GM03348 (cell line): Measurements from ENCODE around the gene NGEF.
A peak's percentile ranks its signal among the peaks of the same experiment; 100 is the strongest.
"Not testable (repeated sequence)": the region's sequence is repeated elsewhere in the genome, so short reads cannot be mapped to it uniquely, and the experiment has no call there.

Experiments
- DNase-seq: peaks from one replicate; pipeline ENCODE4 v3.0.0; 2012; ENCODE audit warnings: low spot score

NGEF gene, protein sequence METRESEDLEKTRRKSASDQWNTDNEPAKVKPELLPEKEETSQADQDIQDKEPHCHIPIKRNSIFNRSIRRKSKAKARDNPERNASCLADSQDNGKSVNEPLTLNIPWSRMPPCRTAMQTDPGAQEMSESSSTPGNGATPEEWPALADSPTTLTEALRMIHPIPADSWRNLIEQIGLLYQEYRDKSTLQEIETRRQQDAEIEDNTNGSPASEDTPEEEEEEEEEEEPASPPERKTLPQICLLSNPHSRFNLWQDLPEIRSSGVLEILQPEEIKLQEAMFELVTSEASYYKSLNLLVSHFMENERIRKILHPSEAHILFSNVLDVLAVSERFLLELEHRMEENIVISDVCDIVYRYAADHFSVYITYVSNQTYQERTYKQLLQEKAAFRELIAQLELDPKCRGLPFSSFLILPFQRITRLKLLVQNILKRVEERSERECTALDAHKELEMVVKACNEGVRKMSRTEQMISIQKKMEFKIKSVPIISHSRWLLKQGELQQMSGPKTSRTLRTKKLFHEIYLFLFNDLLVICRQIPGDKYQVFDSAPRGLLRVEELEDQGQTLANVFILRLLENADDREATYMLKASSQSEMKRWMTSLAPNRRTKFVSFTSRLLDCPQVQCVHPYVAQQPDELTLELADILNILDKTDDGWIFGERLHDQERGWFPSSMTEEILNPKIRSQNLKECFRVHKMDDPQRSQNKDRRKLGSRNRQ

DNA sequence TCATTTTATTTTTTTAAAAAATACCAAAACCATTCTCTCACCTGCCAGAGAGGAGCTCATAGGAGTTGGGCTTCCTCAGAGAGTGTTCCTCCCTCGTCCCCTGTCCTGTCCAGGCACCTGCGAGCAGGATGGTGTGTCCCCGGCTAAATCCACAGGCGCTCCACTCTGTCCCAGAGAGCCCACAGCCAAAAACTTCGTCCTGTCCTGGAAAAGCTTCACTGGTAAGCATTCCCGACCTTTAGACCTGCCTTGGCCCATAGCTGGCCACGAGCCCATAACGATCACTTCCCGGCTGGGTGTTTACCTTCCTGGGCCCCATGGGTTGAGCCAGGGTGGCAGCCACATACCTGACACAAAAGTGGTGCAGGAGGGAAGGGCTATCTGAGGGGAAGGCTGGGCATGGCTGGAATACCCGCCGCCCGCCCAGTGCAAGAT lies at the start of gene NGEF:
Gene NGEF (minus strand): TSS at position 230 of the 435 bp plus-strand sequence. CDS start 38,366 bp downstream, outside the sequence.
- no peak for DNase-seq

DNA sequence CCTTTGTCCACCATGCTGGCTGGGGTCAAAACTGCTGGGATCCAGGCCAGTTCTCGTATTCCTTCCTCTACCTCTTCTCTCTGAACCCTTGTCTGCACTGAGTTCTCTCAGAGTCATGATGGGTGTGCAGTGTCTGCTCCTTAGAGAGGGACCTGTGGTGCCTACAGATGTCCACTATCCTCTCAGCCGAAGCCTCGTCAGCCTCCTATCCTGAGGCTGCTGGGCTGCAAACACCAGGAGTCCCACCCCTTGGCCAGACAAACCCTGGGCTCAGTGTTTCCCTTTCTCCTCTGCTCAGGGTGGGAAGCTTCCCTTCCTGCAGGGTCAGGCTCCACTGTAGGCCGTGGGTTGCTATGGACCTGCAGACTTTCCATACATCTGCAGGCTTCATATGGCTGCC lies 49.4 kb upstream of the NGEF start:
- DNase-seq: no peak

DNA sequence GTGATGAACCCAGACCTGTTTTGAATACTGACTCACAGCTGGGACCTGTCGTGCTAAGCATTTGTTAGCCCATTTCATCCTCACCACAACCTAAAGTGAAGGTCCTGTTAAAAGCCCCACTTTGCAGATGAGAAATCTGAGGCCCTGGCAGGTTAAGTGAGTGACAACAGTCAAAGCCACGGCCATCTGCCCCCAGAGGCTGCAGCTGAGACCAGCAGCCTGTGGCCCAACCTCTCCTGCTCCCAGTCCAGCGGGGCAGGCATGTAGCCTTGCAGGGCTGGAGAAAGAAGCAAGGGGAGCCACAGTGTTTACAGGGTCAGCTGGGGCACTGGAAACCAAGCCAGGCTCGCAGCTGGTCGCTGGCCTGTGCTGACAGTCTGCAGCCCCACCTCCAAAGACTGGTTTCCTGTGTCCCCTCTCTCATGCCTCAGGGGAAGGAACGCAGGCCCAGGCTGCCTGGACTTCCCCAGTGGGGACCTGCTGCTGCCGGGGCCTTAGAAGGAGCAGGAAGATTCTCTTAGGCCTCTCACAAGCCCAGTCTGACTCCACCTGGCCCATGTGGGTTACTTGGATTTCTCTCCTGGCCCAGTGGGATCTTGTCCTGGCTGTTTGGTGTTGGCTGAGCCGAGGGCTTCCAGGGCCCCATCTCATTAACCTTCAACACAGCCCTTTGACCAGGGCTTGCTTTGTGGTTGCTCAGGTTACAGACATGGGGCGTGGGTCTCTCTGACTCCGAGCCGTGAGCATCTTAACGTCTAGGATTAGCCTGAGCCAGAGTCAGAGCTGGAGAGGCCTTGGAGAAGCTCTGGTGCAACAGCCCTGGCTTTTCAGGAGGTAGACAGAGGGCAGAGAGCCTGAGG lies 48.8 kb upstream of the NGEF start:
- no peak for DNase-seq

DNA sequence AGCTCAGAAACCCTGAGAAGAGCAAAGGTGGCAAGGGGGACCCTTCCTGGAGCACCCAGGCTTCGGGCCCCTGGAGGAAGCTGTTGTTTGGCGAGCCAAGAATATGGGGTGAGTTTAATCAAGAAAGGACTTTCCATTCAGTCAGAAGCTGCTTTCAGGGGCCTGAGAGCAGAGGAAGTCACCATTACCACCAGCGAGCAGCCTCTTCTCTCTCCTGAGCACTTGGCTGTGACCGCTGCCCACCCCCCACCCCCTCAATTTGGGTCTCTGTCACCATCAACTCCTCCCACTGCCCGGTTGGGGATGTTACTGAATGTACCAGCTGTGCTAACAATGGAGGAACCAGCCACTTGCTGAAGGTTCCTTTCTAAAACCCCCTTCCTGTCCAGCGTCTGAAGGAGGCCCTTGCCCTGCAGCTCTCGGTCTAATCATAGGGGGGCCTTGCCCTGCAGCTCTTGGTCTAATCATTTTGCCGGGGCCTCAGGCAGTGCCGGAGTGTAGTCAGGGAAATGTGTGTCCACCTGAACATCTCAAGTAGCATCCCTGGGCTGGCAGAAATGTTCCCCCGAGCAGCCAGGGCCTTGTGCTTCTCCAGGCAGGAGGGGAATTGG lies 48.0 kb upstream of the NGEF start:
- no peak for DNase-seq

DNA sequence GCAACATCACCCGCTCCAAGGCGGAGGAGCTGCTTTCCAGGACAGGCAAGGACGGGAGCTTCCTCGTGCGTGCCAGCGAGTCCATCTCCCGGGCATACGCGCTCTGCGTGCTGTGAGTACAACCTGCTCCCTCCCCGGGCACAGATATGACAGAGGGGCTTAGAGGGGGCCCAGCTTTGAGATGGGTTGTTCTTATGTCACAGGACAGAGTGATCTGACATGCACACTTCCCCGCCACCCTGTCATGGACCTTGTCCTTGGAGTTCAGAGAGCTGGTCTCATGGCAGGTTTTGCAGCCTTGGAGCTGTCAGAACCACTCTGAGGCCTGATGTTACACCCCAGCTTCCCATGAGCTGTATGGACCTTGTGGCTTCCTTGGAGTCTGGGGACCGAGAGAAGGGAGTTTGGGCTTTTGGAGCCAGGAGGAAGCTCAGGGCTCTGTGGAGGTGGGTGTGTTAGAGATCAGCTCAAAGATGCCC lies 47.5 kb upstream of the NGEF start:
- DNase-seq: no peak

DNA sequence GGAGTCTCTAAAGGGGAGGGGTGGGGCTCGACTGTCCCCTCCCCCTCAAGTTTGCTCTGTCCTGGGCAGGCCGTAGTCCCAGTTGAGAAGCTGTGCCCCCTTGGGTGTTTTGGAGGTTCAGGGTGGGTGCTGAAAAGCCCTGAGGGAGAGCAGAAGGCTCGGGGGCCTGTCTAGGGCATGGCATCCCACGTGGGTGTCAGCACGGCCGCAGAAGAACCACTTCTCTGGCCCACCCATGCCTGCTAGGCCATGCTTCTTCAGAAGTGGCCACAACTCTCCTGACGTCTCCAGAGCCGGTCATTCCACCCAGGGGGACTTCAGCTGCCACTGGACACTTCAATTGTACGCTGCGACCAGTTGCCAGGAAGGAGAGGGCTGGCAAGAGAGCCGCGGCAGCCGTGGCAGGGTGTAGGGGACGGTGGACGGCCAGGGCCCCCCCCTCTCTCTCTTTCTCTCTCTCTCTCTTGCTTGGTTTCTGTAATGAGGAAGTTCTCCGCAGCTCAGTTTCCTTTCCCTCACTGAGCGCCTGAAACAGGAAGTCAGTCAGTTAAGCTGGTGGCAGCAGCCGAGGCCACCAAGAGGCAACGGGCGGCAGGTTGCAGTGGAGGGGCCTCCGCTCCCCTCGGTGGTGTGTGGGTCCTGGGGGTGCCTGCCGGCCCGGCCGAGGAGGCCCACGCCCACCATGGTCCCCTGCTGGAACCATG lies 46.9 kb upstream of the NGEF start, which contains the start of gene INPP5D:
Gene INPP5D (plus strand): TSS at position 546 of the 704 bp plus-strand sequence. CDS start 137 bp downstream, at position 683.
- DNase-seq: no peak

DNA sequence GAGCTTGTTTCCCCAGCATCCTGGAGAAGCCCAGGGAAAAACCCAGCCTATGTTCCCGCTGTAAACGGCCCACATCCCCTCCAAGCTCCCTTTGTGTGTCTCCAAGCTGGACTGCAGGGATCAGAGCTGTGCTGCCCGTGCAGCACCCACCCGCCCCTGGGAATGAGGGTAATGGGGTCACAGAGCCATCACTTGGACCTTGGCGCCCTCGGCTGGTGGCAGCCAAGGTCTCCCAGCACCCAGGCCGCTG lies 46.4 kb upstream of the NGEF start:
- no peak for DNase-seq

DNA sequence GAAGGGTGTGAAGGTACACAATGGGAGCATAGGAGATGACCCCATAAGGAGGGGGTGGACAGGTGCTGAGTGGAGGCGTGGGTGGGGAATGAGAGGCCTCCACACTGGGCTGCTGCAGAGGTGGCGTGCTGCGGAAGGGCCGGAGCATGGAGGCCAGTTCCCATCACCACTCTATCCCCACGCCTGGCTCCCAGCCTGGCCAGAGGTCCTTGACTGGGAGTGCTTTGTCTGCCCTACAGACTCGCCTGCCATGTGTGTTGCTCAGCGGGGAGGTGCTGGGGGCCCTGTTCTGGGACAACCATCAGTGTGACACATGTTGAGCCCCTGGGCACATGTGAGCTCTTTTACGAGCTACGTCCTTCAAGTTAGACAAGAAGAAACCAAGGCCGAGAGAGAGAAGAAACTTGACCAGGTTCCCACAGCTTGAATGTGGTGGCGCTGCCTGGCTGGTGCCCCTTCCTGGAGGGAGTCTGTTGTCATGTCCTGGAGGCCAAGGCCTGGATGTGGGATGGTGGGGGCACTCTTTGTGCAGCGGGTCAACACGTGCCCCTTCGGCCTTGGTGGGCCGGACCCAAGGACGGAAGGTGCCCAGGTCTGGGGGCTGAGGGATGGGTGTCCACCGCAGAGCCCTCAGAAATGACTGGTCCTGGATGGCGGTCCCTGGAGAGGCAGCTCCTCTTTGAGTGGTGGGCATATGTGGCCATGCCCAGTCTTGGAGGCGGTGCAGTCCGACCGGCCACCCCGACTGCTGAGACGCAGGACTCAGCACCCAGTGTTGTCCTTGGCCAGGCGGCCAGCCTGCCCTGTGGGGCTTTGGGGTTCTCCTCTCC lies 45.9 kb upstream of the NGEF start:
- DNase-seq: no peak

DNA sequence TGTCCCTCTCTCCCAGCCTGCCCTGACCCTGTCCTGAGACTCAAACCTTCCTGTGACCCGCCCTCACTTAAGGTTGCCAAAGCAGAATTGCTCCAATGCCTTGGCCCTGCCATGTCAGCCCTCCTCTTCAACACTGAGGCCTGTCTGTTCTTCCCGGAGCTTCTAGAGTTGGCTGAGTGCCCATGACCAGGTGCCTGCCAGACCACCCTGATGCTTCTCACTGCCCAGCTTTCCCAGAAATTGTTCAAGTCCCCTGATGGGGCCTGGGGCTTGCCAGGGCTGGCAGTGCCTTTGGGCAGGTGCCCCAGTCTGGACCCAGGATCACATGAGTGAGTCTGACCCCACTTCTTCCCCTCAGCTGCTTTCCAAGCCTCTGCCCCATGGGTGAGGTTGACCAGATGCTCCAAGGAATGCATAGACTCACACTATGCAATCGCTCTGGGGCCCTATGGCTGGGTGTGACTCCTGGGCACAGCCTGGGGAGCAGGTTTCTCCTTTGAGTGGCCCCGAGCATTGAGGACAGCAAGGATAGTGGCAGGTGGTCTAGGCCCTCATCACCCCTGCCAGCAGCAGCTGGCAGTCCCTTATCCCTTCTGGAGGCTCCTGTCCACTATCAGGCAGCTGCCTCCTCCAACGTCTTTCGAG lies 44.0 kb upstream of the NGEF start:
- DNase-seq: no peak

DNA sequence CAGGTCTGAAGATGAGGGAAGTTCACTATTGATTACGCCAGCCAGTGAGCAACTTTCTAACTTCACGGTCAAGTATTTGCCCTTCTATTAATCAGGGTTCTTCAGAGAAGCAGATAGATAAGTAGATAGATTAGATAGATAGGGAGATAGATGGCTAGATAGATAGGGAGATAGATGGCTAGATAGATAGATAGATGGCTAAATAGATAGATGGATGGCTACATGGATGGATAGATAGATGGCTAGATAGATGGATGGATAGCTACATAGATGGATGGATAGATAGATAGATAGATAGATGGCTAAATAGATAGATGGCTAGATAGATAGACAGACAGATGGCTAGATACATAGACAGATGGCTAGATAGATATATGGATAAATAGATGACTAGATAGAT lies 42.3 kb upstream of the NGEF start:
- no peak for DNase-seq

DNA sequence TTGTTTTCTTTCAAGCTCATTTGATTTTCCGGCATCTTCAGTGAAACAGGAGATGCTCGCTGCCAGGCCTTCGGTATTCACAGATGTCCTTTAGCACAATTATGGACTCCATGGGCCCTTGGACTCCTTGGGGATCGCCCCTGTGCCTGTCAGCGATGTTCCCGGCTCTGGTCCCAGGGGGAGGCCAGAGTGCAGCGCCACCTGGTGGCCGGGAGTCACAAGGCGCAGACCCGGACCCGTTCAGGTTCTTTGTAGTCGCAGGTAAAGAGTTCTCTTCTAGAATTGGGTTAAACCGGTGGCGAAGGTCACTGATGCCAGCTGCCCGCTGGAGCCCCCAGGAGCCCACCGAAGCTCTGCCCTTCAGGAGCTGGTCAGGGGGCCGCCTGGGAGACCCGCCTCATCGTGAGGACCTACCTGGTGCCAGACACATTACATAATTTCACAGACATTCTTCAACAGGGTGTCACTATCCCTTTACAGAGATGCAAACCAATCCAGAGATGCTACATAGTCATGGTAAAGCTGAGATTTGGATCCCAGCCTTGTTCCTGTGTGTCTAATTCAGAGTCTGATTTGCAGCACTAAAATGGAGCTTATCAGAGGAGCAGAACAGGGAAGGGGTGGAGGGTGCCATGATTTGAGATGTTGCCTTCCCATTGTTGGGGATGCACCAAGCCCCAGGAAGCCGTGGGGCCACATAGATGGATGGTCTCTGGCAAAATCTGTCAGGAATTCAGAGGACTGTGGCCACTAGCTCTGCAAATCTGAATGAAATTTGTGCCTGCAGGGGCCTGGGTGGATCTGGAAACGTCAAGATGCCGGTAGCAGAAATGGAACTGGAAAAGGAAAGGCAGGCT lies 41.1 kb upstream of the NGEF start:
- DNase-seq: peak; percentile 86

DNA sequence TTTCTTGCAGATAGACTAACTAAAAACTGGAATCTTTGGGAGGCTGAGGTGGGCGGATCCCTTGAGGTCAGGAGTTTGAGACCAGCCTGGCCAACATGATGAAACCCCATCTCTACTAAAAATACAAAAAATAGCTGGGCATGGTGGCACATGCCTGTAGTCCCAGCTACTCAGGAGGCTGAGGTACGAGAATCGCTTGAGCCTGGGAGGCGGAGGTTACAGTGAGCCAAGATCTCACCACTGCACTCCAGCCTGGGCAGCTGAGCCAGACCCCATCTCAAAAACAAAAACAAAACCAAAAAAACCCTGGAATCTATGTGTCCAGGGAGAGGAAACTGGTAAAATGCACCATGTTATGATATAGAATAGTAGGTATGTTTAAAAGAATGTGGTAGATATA lies 39.5 kb upstream of the NGEF start:
- not testable (repeated sequence) for DNase-seq

DNA sequence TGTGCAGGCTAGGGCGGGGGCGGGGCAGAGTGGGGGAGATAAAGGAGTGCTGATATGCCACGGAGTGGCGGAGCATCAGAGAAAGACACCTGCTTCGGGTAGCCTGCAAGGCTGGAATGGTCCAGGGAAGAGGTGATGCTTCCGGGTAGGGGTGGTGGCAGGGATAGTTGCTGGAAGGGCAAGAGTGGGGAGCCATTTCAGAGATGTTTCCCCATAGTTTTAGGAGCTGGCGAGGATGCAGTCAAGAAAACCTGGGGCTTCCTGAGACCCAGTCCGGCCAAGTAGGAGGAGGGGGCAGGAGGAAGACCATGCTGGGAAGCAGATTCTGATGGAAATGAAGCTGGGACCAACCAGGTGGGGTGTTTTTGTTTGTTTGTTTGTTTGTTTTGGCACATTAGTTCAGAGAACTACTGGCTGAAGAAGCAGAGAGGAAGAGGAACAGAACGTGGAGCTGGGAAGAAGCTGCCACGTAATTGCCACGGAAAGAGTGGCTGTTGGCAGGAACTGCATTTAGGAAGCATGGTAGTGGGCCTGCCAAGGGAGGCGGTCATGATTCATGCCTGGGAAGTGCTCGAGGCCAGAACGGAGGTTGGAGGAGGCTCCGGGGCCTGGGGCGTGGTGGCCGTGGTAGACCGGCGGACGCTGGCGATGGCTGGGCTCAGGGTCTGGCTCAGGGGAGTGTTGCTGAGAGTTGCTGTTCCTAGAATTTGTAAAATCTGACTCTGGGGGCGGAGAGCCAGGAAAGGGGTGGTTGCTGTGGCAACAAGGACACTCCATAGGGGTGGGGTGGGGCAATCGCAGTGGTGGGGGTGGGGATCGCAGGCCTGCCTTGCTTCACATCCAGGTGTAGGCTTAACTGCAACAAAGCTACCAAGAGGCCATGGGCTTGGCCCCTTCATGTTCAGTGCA lies 38.4 kb upstream of the NGEF start:
- peak; percentile 71 for DNase-seq

DNA sequence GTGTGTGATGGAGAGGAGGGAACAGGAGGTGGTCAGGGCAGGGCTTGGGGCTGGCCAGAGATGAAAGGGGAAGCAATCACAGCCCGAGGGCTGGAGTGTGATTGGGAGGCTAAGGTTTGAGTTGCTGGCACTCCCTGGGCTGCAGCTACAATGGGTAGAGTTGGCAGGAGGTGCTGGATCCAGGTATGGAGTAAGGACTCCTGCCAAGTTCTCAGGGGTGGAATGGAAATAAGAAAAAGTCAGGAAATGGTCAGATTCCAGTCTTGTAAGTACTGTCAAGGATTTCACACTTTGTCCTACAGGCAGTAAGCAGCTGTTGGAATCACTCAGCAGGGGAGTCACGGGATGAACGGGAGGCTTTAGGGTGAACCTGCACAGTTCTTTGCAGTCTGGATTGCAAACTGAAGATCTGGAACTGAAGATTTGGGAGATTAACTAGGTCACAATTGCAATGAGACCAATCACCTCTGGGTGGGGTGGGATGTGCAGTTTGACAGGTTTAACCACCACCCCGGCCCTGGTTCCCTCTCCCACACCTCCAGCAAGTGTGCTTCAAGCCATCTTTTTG lies 36.2 kb upstream of the NGEF start:
- no peak for DNase-seq

DNA sequence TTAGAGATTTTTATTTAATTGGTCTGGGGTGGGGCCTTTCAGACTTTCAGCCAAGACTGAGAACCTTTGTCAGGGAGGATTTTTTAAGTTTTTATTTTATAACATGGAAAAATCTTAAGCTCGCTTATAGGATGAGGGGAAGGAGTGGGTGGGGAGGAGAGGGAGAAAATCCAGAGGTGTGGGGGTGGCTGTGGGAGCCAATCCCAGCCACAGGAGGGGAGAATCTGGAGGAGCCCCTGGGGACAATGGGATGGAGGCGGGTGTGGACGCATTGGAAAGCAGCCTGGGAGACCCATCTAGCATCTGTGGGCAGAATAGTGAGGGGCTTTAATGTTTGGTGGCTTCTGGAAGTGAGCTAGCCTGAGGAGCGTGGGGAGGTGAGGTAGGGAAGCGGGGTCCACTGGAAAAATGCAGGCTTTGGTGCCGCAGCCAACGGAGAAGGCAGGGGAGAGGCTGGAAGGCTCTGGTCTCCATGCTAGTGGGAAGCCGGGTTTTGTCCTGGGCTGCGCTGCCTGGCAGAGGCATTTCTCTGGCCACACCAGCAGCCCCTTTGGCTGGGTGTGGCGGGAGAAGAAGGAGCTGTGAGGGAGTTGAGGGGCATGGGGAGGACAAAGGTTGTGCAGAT lies 35.6 kb upstream of the NGEF start:
- no peak for DNase-seq

DNA sequence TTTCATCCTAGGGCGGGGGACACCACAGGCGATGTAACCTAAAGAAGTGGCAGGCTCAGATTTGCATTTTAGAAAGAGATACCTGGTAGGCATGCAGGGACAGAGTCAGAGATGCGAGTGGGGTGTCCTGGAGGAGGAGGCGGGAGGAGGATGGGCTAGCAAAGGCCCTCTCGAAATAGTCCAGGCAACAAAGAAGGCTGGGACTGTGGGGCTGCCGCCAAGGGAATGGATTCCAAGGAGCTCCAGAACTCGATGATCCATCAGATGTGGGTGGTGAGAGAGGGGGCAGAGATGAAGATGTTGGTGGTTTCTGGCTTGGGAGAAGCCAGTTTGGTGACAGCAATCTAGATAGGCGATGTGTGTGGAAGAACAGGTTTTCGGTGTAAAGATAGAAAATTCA lies 34.6 kb upstream of the NGEF start:
- DNase-seq: no peak

DNA sequence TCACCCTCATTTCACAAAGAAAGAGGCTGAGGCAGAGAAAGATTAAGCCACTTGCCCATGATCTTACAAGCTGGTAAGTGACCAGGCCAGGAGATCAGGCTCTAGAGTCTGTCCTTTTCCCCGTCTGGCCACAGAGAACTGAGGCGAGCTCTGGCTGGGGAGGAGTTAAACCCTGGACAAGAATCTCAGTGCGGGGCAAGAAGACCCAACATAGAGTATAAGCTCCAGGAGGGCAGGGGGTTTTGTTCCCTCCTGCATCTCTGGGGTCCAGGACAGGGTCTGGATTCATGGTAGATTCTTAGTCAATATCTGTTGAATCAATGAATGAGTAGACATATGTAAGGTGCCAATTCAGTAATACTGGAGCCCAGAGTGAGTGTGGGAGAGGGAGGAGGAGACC lies 34.1 kb upstream of the NGEF start:
- DNase-seq: no peak
